Ascending aorta (tissue), 2 donors: Measurements from ENCODE around the gene SYT14. TPM values are rescaled to one million over a fixed set of nuclear protein-coding genes. Genes with fewer than 3 reads are reported as not detected.
"Not testable (repeated sequence)": the region's sequence is repeated elsewhere in the genome, so short reads cannot be mapped to it uniquely, and the experiment has no call there.

ENCODE experiments used
- DNase-seq, 2 donors: peaks; one replicate each; pipeline ENCODE4 v3.0.0-alpha.2; 2019; ENCODE audit warnings: low spot score in 2 of 2
- H3K27ac ChIP-seq, 2 donors: fragments of 200-600 bp; sonication (generic); one replicate each; pipeline ENCODE4 v1.5.1; 2016 to 2017; ENCODE audit warnings: mild to moderate bottlenecking in 1 of 2
- H3K27me3 ChIP-seq: fragments of 200-600 bp; sonication (generic); one replicate; pipeline ENCODE4 v1.5.1; 2017
- H3K36me3 ChIP-seq, 2 donors: fragments of 200-600 bp; sonication (generic); one replicate each; pipeline ENCODE4 v1.5.1; 2016
- H3K4me1 ChIP-seq, 2 donors: fragments of 200-600 bp; sonication (generic); one replicate each; pipeline ENCODE4 v1.5.1; 2016 to 2017; ENCODE audit warnings: mild to moderate bottlenecking in 1 of 2
- H3K4me3 ChIP-seq, 2 donors: fragments of 200-600 bp; sonication (generic); one replicate each; pipeline ENCODE4 v1.5.1; 2016 to 2017; ENCODE audit warnings: mild to moderate bottlenecking in 1 of 2
- H3K9me3 ChIP-seq, 2 donors: fragments of 200-600 bp; sonication (generic); one replicate each; pipeline ENCODE4 v1.5.1; 2016
- intact Hi-C: fragments of 100-400 bp; cut with DNase I; formaldehyde crosslinking; loops from one replicate; pipeline ENCODE4 v1.15.1; 2023
- total RNA-seq: library from RNA; depleted of rRNA; stranded (reverse); fragments of >200 nt; gene quantifications from one replicate; pipeline ENCODE4 v1.1.0, GENCODE V29; 2016
- TF ChIP-seq, protein P1 (sequence below), 3 experiments: fragments of 200-600 bp in 2 of 3; fragments of 450-650 bp in 1 of 3; sonication (generic) in 2 of 3; IDR thresholded peaks; one replicate each; pipeline ENCODE4 v1.5.1; 2016 to 2019; ENCODE audit warnings: antibody characterized with exemption in 3 of 3, mild to moderate bottlenecking in 1 of 3, moderate library complexity in 1 of 3

Gene SYT14
- total RNA-seq, 1 donor from 2014 or later: not detected

DNA sequence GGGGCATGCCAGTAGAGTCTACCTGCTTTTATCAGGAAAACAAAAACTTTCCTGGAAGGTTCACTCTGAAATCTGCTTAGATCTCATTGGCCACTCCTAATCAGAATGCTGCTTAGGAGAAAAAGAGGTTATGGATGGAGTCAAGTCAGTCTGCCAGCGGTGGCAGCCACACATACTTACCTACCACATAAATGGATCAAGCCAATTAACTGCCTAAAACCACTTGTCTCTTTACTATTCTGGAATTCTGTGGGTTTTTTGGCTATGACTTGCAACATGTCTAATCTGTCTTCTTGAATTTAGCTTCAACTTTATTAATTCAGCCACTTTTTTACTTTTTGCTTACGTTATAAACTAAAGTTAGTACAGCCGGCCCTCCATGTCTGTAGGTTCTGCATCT, 154.3 kb downstream of the SYT14 start:
- intact Hi-C loops: no loop called here
- H3K27ac ChIP-seq: no peak overlapping the region
- H3K4me1 ChIP-seq: no peaks in the 10 kb centered on the region
- H3K4me3 ChIP-seq: no peak overlapping the region
- no peak for DNase-seq
- TF ChIP-seq, protein P1, sequence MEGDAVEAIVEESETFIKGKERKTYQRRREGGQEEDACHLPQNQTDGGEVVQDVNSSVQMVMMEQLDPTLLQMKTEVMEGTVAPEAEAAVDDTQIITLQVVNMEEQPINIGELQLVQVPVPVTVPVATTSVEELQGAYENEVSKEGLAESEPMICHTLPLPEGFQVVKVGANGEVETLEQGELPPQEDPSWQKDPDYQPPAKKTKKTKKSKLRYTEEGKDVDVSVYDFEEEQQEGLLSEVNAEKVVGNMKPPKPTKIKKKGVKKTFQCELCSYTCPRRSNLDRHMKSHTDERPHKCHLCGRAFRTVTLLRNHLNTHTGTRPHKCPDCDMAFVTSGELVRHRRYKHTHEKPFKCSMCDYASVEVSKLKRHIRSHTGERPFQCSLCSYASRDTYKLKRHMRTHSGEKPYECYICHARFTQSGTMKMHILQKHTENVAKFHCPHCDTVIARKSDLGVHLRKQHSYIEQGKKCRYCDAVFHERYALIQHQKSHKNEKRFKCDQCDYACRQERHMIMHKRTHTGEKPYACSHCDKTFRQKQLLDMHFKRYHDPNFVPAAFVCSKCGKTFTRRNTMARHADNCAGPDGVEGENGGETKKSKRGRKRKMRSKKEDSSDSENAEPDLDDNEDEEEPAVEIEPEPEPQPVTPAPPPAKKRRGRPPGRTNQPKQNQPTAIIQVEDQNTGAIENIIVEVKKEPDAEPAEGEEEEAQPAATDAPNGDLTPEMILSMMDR (IDR thresholded peaks at IDR 0.05): no peak
- no peaks in the 10 kb centered on the region for H3K9me3 ChIP-seq
- H3K27me3 ChIP-seq: no peaks in the 10 kb centered on the region
- H3K36me3 ChIP-seq: no peaks in the 10 kb centered on the region

DNA sequence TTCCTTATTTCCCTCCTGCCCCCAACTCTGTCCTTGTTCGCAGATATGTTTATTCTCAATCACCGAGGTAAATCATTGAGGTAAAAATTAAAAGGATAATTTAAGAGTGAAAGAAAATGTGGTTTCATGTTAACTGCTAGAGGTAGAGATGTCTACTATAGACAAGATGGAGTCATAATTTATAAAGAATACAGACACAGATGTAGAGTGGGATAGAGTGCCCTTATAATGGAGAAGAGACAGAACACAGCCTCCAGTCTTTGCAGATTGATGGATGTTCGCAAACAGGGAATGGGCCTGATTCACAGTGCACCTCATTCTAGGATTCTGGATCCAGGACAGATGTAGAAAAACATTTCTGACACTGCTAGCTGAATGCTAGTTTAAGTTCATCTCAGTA, 155.4 kb downstream of the SYT14 start:
- no peak for DNase-seq
- TF ChIP-seq, protein P1 (IDR thresholded peaks at IDR 0.05): no peak
- H3K9me3 ChIP-seq: no peaks in the 10 kb centered on the region
- no peak overlapping the region for H3K4me3 ChIP-seq
- no peaks in the 10 kb centered on the region for H3K4me1 ChIP-seq
- intact Hi-C loops: no loop called here
- no peaks in the 10 kb centered on the region for H3K27me3 ChIP-seq
- no peaks in the 10 kb centered on the region for H3K36me3 ChIP-seq
- H3K27ac ChIP-seq: no peak overlapping the region

DNA sequence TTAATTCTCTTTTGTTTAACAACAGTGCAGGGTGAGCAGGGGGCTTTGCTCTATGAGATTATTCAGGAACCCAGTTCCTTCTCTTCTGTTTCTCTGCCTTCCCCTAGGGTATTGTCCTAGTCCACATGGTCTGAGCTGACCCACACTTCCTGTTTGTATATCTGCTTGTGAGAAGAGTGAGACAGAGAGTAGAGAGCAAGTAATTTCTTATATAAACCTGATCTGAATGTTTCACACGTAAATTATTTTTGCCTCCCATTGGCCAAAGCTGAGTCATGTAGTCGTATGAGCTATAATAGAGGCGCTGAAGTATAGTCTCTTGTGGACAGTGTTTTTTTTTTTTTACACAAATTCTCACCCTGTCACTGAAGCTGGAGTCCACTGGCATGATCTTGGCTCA, 160.3 kb downstream of the SYT14 start:
- intact Hi-C loops: no loop called here
- no peak overlapping the region for H3K27ac ChIP-seq
- no peaks in the 10 kb centered on the region for H3K4me1 ChIP-seq
- TF ChIP-seq, protein P1 (IDR thresholded peaks at IDR 0.05): no peak
- no peaks in the 10 kb centered on the region for H3K27me3 ChIP-seq
- no peaks in the 10 kb centered on the region for H3K36me3 ChIP-seq
- H3K9me3 ChIP-seq: no peaks in the 10 kb centered on the region
- H3K4me3 ChIP-seq: no peak overlapping the region
- no peak for DNase-seq

DNA sequence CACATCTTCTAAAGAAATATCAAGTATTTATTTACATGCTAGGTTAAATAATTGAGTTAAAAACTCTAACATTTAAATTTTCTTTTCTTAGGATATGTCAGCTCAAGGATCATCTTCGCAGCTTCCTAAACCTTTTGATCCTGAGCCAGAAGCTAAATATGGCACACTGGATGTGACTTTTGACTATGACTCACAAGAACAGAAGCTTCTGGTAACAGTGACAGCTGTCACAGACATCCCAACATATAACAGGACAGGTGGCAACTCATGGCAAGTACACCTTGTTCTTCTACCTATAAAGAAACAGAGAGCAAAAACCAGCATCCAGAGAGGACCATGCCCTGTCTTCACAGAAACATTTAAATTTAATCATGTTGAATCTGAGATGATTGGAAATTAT, 161.9 kb downstream of the SYT14 start:
- no peak overlapping the region for H3K4me3 ChIP-seq
- no peaks in the 10 kb centered on the region for H3K27me3 ChIP-seq
- DNase-seq: no peak
- no peaks in the 10 kb centered on the region for H3K9me3 ChIP-seq
- H3K36me3 ChIP-seq: no peaks in the 10 kb centered on the region
- intact Hi-C loops: no loop called here
- no peak overlapping the region for H3K27ac ChIP-seq
- TF ChIP-seq, protein P1 (IDR thresholded peaks at IDR 0.05): no peak
- no peaks in the 10 kb centered on the region for H3K4me1 ChIP-seq

DNA sequence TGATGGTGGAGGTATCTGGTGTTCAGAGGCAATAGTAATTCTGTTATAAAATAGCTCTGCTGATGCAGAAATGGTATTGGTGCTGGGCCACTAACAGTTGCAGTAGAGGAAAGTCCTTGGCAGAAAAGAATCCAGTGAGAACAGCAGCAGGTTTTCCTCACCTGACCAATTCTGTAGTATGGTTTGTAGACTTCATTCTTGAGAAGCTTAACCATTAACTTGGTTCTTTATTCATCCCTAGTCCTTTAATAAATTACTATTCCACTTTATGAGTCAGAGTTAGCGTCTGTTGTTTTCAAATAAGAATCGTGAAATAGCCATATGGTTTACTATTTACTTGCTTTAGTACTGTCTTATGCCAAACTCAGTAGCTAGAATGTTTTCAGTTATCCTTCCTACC, 166.1 kb downstream of the SYT14 start:
- Histone ChIP-seq H3K27ac (no peak overlapping the region), H3K9me3 (no peaks in the 10 kb centered on the region), H3K36me3 (no peaks in the 10 kb centered on the region), H3K4me3 (no peak overlapping the region), H3K27me3 (no peaks in the 10 kb centered on the region), H3K4me1 (no peaks in the 10 kb centered on the region)
- intact Hi-C loops: no loop called here
- DNase-seq: no peak
- TF ChIP-seq, protein P1 (IDR thresholded peaks at IDR 0.05): no peak

DNA sequence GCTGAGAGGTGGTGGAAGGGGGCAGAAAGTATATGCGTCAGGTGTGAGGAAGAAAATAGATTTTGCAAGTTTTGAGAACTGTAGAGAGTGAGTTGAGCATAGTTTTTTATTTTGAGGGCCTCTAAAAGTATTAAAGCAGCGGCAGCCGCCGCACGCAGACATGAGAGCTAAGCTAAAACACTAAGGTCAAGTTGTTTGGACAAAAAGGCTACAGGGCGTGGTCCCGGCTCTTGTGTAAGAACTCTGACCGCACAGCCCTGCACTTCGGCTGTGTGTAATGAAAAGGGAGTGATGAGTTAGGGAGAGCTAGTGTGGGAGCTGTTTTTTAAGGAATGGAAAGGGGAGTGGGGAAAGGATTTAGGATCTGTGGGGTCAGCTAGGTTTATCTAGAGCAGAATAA, 174.9 kb downstream of the SYT14 start:
- DNase-seq, H3K36me3 ChIP-seq, intact Hi-C loops, H3K27me3 ChIP-seq, H3K9me3 ChIP-seq, H3K4me3 ChIP-seq, H3K4me1 ChIP-seq, H3K27ac ChIP-seq: not testable (repeated sequence)
